GM19099 (cell line): Measurements from ENCODE around the gene CIROP.

ENCODE experiments used
- POLR2A ChIP-seq: IDR thresholded peaks from 3 replicates; pipeline ENCODE4 v1.6.1; 2011; ENCODE audit warnings: low read depth; ENCODE audit not compliant: insufficient read length; ENCODE audit errors: extremely low read depth

The CIROP gene

GRCh38 chr14:23104591-23105347 lies at the start of gene CIROP:
TSS of gene CIROP (minus strand) at chr14:23104989. CDS start at chr14:23104920, 69 bp downstream.
- no peak for TF ChIP-seq POLR2A

- TF ChIP-seq POLR2A, result no peak
Observed at GRCh38 chr14:23153851-23154796, 49.3 kb upstream of the CIROP start.

GRCh38 chr14:23151342-23151741 lies 46.6 kb upstream of the CIROP start:
- no peak for TF ChIP-seq POLR2A

GRCh38 chr14:23149745-23150144 lies 45.0 kb upstream of the CIROP start:
- TF ChIP-seq POLR2A, result no peak

- no peak for TF ChIP-seq POLR2A
Observed at GRCh38 chr14:23148591-23149249, 43.9 kb upstream of the CIROP start.

- no peak for TF ChIP-seq POLR2A
Observed at GRCh38 chr14:23147676-23148075, 42.9 kb upstream of the CIROP start.

GRCh38 chr14:23146980-23147379 lies 42.2 kb upstream of the CIROP start:
- TF ChIP-seq POLR2A, result no peak

- TF ChIP-seq POLR2A, result no peak
Observed at GRCh38 chr14:23146351-23146910, 41.6 kb upstream of the CIROP start.

- TF ChIP-seq POLR2A, result no peak
Observed at GRCh38 chr14:23145794-23146350, 41.1 kb upstream of the CIROP start.

GRCh38 chr14:23143911-23144310 lies 39.1 kb upstream of the CIROP start:
- no peak for TF ChIP-seq POLR2A

GRCh38 chr14:23142826-23143225 lies 38.0 kb upstream of the CIROP start:
- no peak for TF ChIP-seq POLR2A

GRCh38 chr14:23141706-23142444 lies 37.1 kb upstream of the CIROP start:
- no peak for TF ChIP-seq POLR2A

GRCh38 chr14:23140371-23140770 lies 35.6 kb upstream of the CIROP start:
- no peak for TF ChIP-seq POLR2A

GRCh38 chr14:23139874-23140273 lies 35.1 kb upstream of the CIROP start:
- no peak for TF ChIP-seq POLR2A
